Fibroblast of peridontal ligament (primary cell): ENCODE results near the gene EVX1.

Source experiments
- DNase-seq: peaks from one replicate; pipeline ENCODE4 v3.0.0-alpha.2; 2010; ENCODE audit errors: extremely low read depth

Gene EVX1

GRCh38 chr7:27249724-27250556 lies 7.3 kb downstream of the EVX1 start:
- no peak for DNase-seq

GRCh38 chr7:27250557-27251070 lies 8.0 kb downstream of the EVX1 start:
- DNase-seq: no peak

- DNase-seq: no peak
Observed at GRCh38 chr7:27251136-27251651, 8.6 kb downstream of the EVX1 start.

- DNase-seq: no peak
Observed at GRCh38 chr7:27251652-27252590, 9.3 kb downstream of the EVX1 start.

GRCh38 chr7:27254625-27255024 lies 12.0 kb downstream of the EVX1 start:
- no peak for DNase-seq

GRCh38 chr7:27260211-27260610 lies 17.6 kb downstream of the EVX1 start:
- DNase-seq: no peak

GRCh38 chr7:27262121-27262520 lies 19.5 kb downstream of the EVX1 start:
- no peak for DNase-seq

GRCh38 chr7:27263781-27264180 lies 21.2 kb downstream of the EVX1 start:
- DNase-seq: no peak

- DNase-seq: no peak
Observed at GRCh38 chr7:27269455-27269854, 26.9 kb downstream of the EVX1 start.

- DNase-seq: no peak
Observed at GRCh38 chr7:27271384-27271783, 28.8 kb downstream of the EVX1 start.

GRCh38 chr7:27277628-27278027 lies 35.0 kb downstream of the EVX1 start:
- no peak for DNase-seq

- no peak for DNase-seq
Observed at GRCh38 chr7:27283558-27283957, 41.0 kb downstream of the EVX1 start.

- no peak for DNase-seq
Observed at GRCh38 chr7:27295236-27295635, 52.6 kb downstream of the EVX1 start.

- DNase-seq: no peak
Observed at GRCh38 chr7:27297356-27297755, 54.8 kb downstream of the EVX1 start.
